ENCODE results near the gene COPZ2.

Gene COPZ2

DNA sequence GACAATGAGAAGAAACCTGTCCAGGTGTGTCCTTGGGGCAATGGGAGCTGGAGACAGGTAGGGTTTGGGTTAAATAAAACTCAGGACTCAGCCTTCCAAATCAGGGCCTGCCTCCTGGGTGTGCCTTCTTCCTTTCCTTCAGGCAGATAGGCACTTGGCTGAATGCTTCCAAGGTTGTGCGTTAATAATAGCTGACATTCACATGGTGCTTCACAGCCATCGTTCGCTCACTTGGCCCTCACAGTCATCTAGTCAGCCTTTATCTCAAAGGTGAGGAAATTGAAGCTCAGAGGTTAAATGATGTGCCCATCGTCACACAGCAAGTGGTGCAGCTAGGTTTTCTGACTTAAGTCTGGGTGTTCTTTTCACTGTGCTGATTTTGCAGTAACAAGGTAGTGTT lies 20.0 kb upstream of the COPZ2 start:
- peaks cover 67% of the 10 kb centered on the region for H3K79me2 ChIP-seq (ENCODE audit: insufficient read depth, low read length)
- peaks cover 28% of the 10 kb centered on the region for H3K4me1 ChIP-seq (ENCODE audit: insufficient read depth, low read length)
- peaks cover 97% of the 10 kb centered on the region for H3K36me3 ChIP-seq (ENCODE audit: insufficient read depth, low read length)
- no peaks in the 10 kb centered on the region for H3K9me3 ChIP-seq (ENCODE audit: insufficient read depth, low read length, severe bottlenecking)
- no peak overlapping the region for H3K9ac ChIP-seq (ENCODE audit: low read depth, low read length)
- H3K27me3 ChIP-seq (ENCODE audit: insufficient read depth, low read length, poor library complexity): no peaks in the 10 kb centered on the region
- TF ChIP-seq, protein P1, sequence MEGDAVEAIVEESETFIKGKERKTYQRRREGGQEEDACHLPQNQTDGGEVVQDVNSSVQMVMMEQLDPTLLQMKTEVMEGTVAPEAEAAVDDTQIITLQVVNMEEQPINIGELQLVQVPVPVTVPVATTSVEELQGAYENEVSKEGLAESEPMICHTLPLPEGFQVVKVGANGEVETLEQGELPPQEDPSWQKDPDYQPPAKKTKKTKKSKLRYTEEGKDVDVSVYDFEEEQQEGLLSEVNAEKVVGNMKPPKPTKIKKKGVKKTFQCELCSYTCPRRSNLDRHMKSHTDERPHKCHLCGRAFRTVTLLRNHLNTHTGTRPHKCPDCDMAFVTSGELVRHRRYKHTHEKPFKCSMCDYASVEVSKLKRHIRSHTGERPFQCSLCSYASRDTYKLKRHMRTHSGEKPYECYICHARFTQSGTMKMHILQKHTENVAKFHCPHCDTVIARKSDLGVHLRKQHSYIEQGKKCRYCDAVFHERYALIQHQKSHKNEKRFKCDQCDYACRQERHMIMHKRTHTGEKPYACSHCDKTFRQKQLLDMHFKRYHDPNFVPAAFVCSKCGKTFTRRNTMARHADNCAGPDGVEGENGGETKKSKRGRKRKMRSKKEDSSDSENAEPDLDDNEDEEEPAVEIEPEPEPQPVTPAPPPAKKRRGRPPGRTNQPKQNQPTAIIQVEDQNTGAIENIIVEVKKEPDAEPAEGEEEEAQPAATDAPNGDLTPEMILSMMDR (IDR thresholded peaks at IDR 0.05; ENCODE audit: borderline replicate concordance, extremely low read depth, low read length, poor library complexity, severe bottlenecking): no peak
- TF ChIP-seq EZH2 (IDR thresholded peaks at IDR 0.05; ENCODE audit: borderline replicate concordance, low read depth, low read length, severe bottlenecking): no peak
- no peak for DNase-seq
- no peak overlapping the region for H3K4me3 ChIP-seq (ENCODE audit: low read depth in 1 of 2, low read length in 2 of 2)
- H3K4me2 ChIP-seq (ENCODE audit: insufficient read depth, low read length): no peak overlapping the region
- ATAC-seq (ENCODE audit: insufficient read depth, low read depth): no peak
- no peak overlapping the region for H3K27ac ChIP-seq (ENCODE audit: low read length)
- H2AFZ ChIP-seq (ENCODE audit: low read depth, low read length): no peak overlapping the region
- H4K20me1 ChIP-seq (ENCODE audit: insufficient read depth, low read length): peaks cover 93% of the 10 kb centered on the region

GRCh38 chr17:48056879-48057278 lies 19.3 kb upstream of the COPZ2 start:
- Histone ChIP-seq H3K4me2 (ENCODE audit: insufficient read depth, low read length) (no peak overlapping the region), H3K36me3 (ENCODE audit: insufficient read depth, low read length) (peaks cover 97% of the 10 kb centered on the region), H3K4me3 (ENCODE audit: low read depth in 1 of 2, low read length in 2 of 2) (no peak overlapping the region), H3K27me3 (ENCODE audit: insufficient read depth, low read length, poor library complexity) (no peaks in the 10 kb centered on the region), H3K79me2 (ENCODE audit: insufficient read depth, low read length) (peaks cover 74% of the 10 kb centered on the region), H2AFZ (ENCODE audit: low read depth, low read length) (no peak overlapping the region), H3K9me3 (ENCODE audit: insufficient read depth, low read length, severe bottlenecking) (no peaks in the 10 kb centered on the region), H3K9ac (ENCODE audit: low read depth, low read length) (no peak overlapping the region), H3K27ac (ENCODE audit: low read length) (peak overlapping the region; percentile 34; the same call in 1 of the 2 replicates), H4K20me1 (ENCODE audit: insufficient read depth, low read length) (peaks cover 93% of the 10 kb centered on the region), H3K4me1 (ENCODE audit: insufficient read depth, low read length) (peaks cover 36% of the 10 kb centered on the region)
- DNase-seq (no peak), ATAC-seq (ENCODE audit: insufficient read depth, low read depth) (no peak)
- TF ChIP-seq, protein P1 (IDR thresholded peaks at IDR 0.05; ENCODE audit: borderline replicate concordance, extremely low read depth, low read length, poor library complexity, severe bottlenecking): no peak
- no peak for TF ChIP-seq EZH2 (IDR thresholded peaks at IDR 0.05; ENCODE audit: borderline replicate concordance, low read depth, low read length, severe bottlenecking)

GRCh38 chr17:48056246-48056745 lies 18.7 kb upstream of the COPZ2 start:
- Histone ChIP-seq H3K27me3 (ENCODE audit: insufficient read depth, low read length, poor library complexity) (no peaks in the 10 kb centered on the region), H2AFZ (ENCODE audit: low read depth, low read length) (no peak overlapping the region), H3K4me2 (ENCODE audit: insufficient read depth, low read length) (no peak overlapping the region), H3K27ac (ENCODE audit: low read length) (peak overlapping the region; percentile 34; the same call in 1 of the 2 replicates), H3K36me3 (ENCODE audit: insufficient read depth, low read length) (peaks cover 97% of the 10 kb centered on the region), H3K9me3 (ENCODE audit: insufficient read depth, low read length, severe bottlenecking) (no peaks in the 10 kb centered on the region), H3K79me2 (ENCODE audit: insufficient read depth, low read length) (peaks cover 80% of the 10 kb centered on the region), H3K9ac (ENCODE audit: low read depth, low read length) (no peak overlapping the region), H3K4me1 (ENCODE audit: insufficient read depth, low read length) (peaks cover 42% of the 10 kb centered on the region), H4K20me1 (ENCODE audit: insufficient read depth, low read length) (peaks cover 95% of the 10 kb centered on the region), H3K4me3 (ENCODE audit: low read depth in 1 of 2, low read length in 2 of 2) (no peak overlapping the region)
- ATAC-seq (ENCODE audit: insufficient read depth, low read depth) (no peak), DNase-seq (no peak)
- TF ChIP-seq EZH2 (IDR thresholded peaks at IDR 0.05; ENCODE audit: borderline replicate concordance, low read depth, low read length, severe bottlenecking): no peak
- TF ChIP-seq, protein P1 (IDR thresholded peaks at IDR 0.05; ENCODE audit: borderline replicate concordance, extremely low read depth, low read length, poor library complexity, severe bottlenecking): no peak

All from DND-41 (cell line).